Osteoblast (primary cell): Measurements from ENCODE around the gene PRELID2. TPM values are rescaled to one million over a fixed set of nuclear protein-coding genes. Genes with fewer than 3 reads are reported as not detected.

ENCODE experiments used
- DNase-seq: peaks from one replicate; pipeline ENCODE4 v3.0.0; 2011; ENCODE audit warnings: low spot score, mixed read lengths; ENCODE audit not compliant: insufficient read length; ENCODE audit errors: missing footprints
- H2AFZ ChIP-seq: 2 replicates; pipeline ENCODE4 v1.6.0; 2011; ENCODE audit warnings: mild to moderate bottlenecking, low read length
- H3K27ac ChIP-seq: 2 replicates; pipeline ENCODE4 v1.5.1; 2011; ENCODE audit warnings: mild to moderate bottlenecking, low read depth, low read length, moderate library complexity
- H3K27me3 ChIP-seq: 2 replicates; pipeline ENCODE4 v1.6.0; 2012; ENCODE audit warnings: mild to moderate bottlenecking, control low read depth, inconsistent platforms, low read length, moderate library complexity; ENCODE audit not compliant: insufficient read depth
- H3K36me3 ChIP-seq: 2 replicates; pipeline ENCODE4 v1.5.1; 2011; ENCODE audit warnings: mild to moderate bottlenecking, low read length, control low read depth, moderate library complexity; ENCODE audit not compliant: insufficient read depth
- H3K4me1 ChIP-seq: 2 replicates; pipeline ENCODE4 v1.5.1; 2011; ENCODE audit warnings: mild to moderate bottlenecking, low read length, control low read depth, moderate library complexity; ENCODE audit not compliant: insufficient read depth
- H3K4me2 ChIP-seq: 2 replicates; pipeline ENCODE4 v1.6.0; 2011; ENCODE audit warnings: mild to moderate bottlenecking, low read length; ENCODE audit not compliant: insufficient read depth
- H3K4me3 ChIP-seq: fragments of 200-600 bp; sonication (generic); 3 replicates; pipeline ENCODE4 v1.5.1; 2012; ENCODE audit warnings: mild to moderate bottlenecking, low read length, inconsistent platforms; ENCODE audit not compliant: insufficient read depth
- H3K79me2 ChIP-seq: 2 replicates; pipeline ENCODE4 v1.6.0; 2012; ENCODE audit warnings: mild to moderate bottlenecking, low read length, control low read depth, inconsistent platforms; ENCODE audit not compliant: insufficient read depth
- H3K9me3 ChIP-seq: 2 replicates; pipeline ENCODE4 v1.5.1; 2011; ENCODE audit warnings: low read depth, low read length, control low read depth
- H4K20me1 ChIP-seq: 2 replicates; pipeline ENCODE4 v1.6.0; 2012; ENCODE audit warnings: mild to moderate bottlenecking, low read length, control low read depth; ENCODE audit not compliant: insufficient read depth
- total RNA-seq: library from RNA; depleted of rRNA; stranded (reverse); fragments of >200 nt; gene quantifications from 2 replicates; pipeline ENCODE4 v1.2.3, GENCODE V29; 2012
- TF ChIP-seq, protein P1 (sequence below): IDR thresholded peaks from 2 replicates; pipeline ENCODE4 v1.5.1; 2011; ENCODE audit warnings: mild to moderate bottlenecking, low read depth, low read length, moderate library complexity; ENCODE audit errors: extremely low read depth

The PRELID2 gene
- total RNA-seq, 1 donor: 19.5 TPM

DNA sequence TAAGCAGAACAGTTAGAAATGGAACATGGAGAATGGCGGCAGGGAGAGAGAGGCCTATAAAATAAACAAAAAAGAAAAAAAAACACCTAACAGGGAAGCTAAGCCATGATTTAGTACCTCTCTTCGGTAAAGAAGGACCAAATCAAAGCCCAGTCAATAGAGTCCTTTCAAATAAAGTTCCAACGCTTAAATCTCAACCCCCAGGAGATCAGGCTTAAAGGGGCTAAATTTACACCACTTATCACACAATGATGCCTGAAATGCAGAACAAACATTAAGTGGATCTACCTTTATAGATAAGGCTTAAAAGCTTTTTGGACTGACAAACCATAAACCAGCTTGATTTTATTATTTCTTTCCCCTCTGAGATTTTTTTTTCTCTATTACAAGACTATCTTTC, 66.3 kb downstream of the PRELID2 start:
- H3K4me1 ChIP-seq: no peaks in the 10 kb centered on the region

DNA sequence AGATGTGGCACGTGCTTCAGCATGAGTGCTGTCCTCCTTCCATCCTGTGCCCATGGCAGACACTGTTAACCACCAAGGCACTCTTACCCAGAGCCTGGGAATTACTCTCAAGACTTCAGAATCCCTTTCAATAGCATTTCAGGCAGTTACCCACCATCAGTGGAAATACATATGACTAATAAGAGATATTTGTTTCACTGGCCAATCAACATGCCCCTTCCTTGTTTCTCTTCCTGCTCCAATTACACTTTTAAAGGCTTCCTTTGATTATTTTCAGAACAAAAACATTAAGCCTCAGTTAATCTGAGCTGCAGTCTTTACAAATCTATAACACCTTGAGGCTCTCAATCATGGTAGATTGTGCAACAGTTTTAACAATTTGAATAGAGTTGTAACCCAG, 70.8 kb downstream of the PRELID2 start:
- TF ChIP-seq, protein P1, sequence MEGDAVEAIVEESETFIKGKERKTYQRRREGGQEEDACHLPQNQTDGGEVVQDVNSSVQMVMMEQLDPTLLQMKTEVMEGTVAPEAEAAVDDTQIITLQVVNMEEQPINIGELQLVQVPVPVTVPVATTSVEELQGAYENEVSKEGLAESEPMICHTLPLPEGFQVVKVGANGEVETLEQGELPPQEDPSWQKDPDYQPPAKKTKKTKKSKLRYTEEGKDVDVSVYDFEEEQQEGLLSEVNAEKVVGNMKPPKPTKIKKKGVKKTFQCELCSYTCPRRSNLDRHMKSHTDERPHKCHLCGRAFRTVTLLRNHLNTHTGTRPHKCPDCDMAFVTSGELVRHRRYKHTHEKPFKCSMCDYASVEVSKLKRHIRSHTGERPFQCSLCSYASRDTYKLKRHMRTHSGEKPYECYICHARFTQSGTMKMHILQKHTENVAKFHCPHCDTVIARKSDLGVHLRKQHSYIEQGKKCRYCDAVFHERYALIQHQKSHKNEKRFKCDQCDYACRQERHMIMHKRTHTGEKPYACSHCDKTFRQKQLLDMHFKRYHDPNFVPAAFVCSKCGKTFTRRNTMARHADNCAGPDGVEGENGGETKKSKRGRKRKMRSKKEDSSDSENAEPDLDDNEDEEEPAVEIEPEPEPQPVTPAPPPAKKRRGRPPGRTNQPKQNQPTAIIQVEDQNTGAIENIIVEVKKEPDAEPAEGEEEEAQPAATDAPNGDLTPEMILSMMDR: no peak
- H3K27ac ChIP-seq: no peak overlapping the region
- H3K4me1 ChIP-seq: no peaks in the 10 kb centered on the region
- no peak overlapping the region for H3K4me3 ChIP-seq
- no peaks in the 10 kb centered on the region for H3K36me3 ChIP-seq
- no peaks in the 10 kb centered on the region for H3K9me3 ChIP-seq
- DNase-seq: no peak
- H3K27me3 ChIP-seq: no peaks in the 10 kb centered on the region
- no peak overlapping the region for H3K4me2 ChIP-seq
- no peaks in the 10 kb centered on the region for H4K20me1 ChIP-seq
- H2AFZ ChIP-seq: no peak overlapping the region
- no peaks in the 10 kb centered on the region for H3K79me2 ChIP-seq

More for the DNA sequence above, 66.3 kb downstream of the PRELID2 start:
- TF ChIP-seq, protein P1: no peak
- Histone ChIP-seq H4K20me1 (no peaks in the 10 kb centered on the region), H3K27me3 (no peaks in the 10 kb centered on the region), H3K9me3 (no peaks in the 10 kb centered on the region), H3K79me2 (no peaks in the 10 kb centered on the region), H3K4me3 (no peak overlapping the region), H3K4me2 (no peak overlapping the region), H3K27ac (no peak overlapping the region), H3K36me3 (peaks cover 3% of the 10 kb centered on the region), H2AFZ (no peak overlapping the region)
- no peak for DNase-seq

DNA sequence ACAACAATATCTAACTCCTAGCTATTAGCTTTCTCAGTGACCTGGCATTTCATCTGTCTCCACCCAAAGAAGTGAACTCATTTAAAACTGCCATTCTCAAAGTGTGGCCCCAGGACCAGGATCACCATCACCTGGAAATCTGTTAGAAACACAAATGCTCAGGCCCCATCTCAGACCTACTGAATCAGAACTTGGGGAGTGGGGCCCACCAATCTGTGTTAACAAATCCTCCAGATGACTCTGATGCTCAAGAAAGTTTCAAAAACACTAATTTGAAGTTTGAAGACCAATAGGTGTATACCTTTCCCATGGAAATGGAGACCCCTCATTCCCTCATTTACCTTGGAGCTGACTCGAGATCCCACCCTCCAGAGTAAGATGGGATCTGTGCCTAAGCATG, 72.3 kb downstream of the PRELID2 start:
- Histone ChIP-seq H3K9me3 (no peaks in the 10 kb centered on the region), H3K4me3 (no peak overlapping the region), H3K79me2 (no peaks in the 10 kb centered on the region), H2AFZ (no peak overlapping the region), H3K36me3 (no peaks in the 10 kb centered on the region), H3K4me2 (no peak overlapping the region), H3K4me1 (no peaks in the 10 kb centered on the region), H3K27ac (no peak overlapping the region), H4K20me1 (no peaks in the 10 kb centered on the region), H3K27me3 (no peaks in the 10 kb centered on the region)
- TF ChIP-seq, protein P1: no peak
- no peak for DNase-seq

DNA sequence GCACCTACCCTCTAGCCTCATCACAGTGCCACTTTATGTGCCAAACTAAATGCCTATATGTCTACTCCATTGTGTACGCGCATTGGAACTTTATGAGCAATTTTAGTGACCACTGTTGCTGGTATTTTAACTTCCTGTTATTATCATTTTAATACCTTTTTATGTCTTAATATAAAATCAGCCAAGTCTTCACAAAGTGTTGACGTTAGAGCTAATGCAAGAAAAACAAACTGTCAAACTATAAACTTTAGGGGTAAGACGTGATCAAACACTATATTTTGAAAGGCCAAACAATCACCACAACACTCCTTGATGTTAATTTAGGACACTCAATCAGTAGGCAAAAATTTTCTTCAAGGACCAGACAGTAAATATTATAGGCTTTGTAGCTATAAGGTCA, 73.9 kb downstream of the PRELID2 start:
- H3K4me1 ChIP-seq: no peaks in the 10 kb centered on the region
- no peak for DNase-seq
- H3K79me2 ChIP-seq: no peaks in the 10 kb centered on the region
- H3K4me2 ChIP-seq: no peak overlapping the region
- no peak overlapping the region for H3K27ac ChIP-seq
- TF ChIP-seq, protein P1: no peak
- no peaks in the 10 kb centered on the region for H3K27me3 ChIP-seq
- H2AFZ ChIP-seq: no peak overlapping the region
- no peaks in the 10 kb centered on the region for H3K36me3 ChIP-seq
- H3K4me3 ChIP-seq: no peak overlapping the region
- H4K20me1 ChIP-seq: no peaks in the 10 kb centered on the region
- H3K9me3 ChIP-seq: no peaks in the 10 kb centered on the region
